B cell (primary cell): ENCODE data around the gene JMJD8. TPM values are rescaled to one million over a fixed set of nuclear protein-coding genes. Genes with fewer than 3 reads are reported as not detected.

Experiments
- ATAC-seq: fragments of 200-7000 bp; cut with Tn5 transposase; one replicate; pipeline ENCODE4 v1.10.0; 2021; ENCODE audit warnings: low read depth, mild to moderate bottlenecking, moderate number of reproducible peaks, moderate library complexity
- CTCF ChIA-PET: fragments of 350-600 bp; sonication (Branson Sonifier 250); formaldehyde crosslinking; loops from one replicate; lab custom pipeline; 2021; ENCODE audit warnings: antibody characterized with exemption, inconsistent platforms; lab: Charles Lee
- POLR2A ChIA-PET: fragments of 350-600 bp; sonication (Branson Sonifier 250); formaldehyde crosslinking; loops from one replicate; lab custom pipeline; 2021; ENCODE audit warnings: antibody characterized with exemption; lab: Charles Lee
- DNase-seq: peaks from one replicate; pipeline ENCODE4 v3.0.0; 2013
- H2AFZ ChIP-seq: 2 replicates; pipeline ENCODE4 v1.6.1; 2012; ENCODE audit warnings: mild to moderate bottlenecking, low read depth, low read length; ENCODE audit not compliant: insufficient read depth, poor library complexity, severe bottlenecking
- H3K27ac ChIP-seq, 2 donors: 1 replicate in 1 of 2; 2 replicates in 1 of 2; pipeline ENCODE4 v1.5.1; 2012 to 2013; ENCODE audit warnings: low read length in 2 of 2, mild to moderate bottlenecking in 2 of 2, moderate library complexity in 1 of 2
- H3K27me3 ChIP-seq, 4 experiments: fragments of 200-600 bp in 1 of 4; sonication (generic) in 1 of 4; replicated peaks in 1 of 4; 1 replicate in 2 of 4; 2 replicates in 2 of 4; pipeline versions ENCODE4 v1.6.1 to v1.7.0; 2013 to 2016; ENCODE audit warnings: low read length in 3 of 4, mild to moderate bottlenecking in 2 of 4, mixed read lengths in 1 of 4, moderate library complexity in 1 of 4; ENCODE audit not compliant: insufficient read depth in 4 of 4, control insufficient read depth in 3 of 4; ENCODE audit errors: control extremely low read depth in 1 of 4
- H3K36me3 ChIP-seq, 2 experiments: replicated peaks in 1 of 2; 1 replicate in 1 of 2; 2 replicates in 1 of 2; pipeline versions ENCODE4 v1.6.1 to v1.7.1; 2013; ENCODE audit warnings: low read length in 1 of 2; ENCODE audit not compliant: insufficient read depth in 2 of 2, control insufficient read depth in 1 of 2; ENCODE audit errors: control extremely low read depth in 1 of 2, extremely low read depth in 1 of 2
- H3K4me1 ChIP-seq, 2 donors: fragments of 200-600 bp in 1 of 2; sonication (generic) in 1 of 2; 1 replicate in 1 of 2; 2 replicates in 1 of 2; pipeline versions ENCODE4 v1.5.1 to v1.6.1; 2013 to 2017; ENCODE audit warnings: low read length in 2 of 2; ENCODE audit not compliant: control insufficient read depth in 2 of 2, insufficient read depth in 2 of 2
- H3K4me2 ChIP-seq: replicated peaks from 2 replicates; pipeline ENCODE3; 2012; ENCODE audit warnings: mild to moderate bottlenecking, low read depth, low read length; ENCODE audit not compliant: poor library complexity, severe bottlenecking
- H3K4me3 ChIP-seq, 5 experiments: fragments of 200-600 bp in 1 of 5; sonication (generic) in 1 of 5; 1 replicate in 3 of 5; 2 replicates in 2 of 5; pipeline versions ENCODE4 v1.5.1 to v1.7.0; 2011 to 2016; ENCODE audit warnings: low read length in 4 of 5, mild to moderate bottlenecking in 4 of 5, low read depth in 2 of 5, control low read depth in 1 of 5, moderate library complexity in 1 of 5; ENCODE audit not compliant: insufficient read depth in 1 of 5; ENCODE audit errors: control extremely low read depth in 1 of 5, extremely low read depth in 1 of 5
- H3K79me2 ChIP-seq: fragments of 200-600 bp; sonication (generic); one replicate; pipeline ENCODE4 v1.6.0; 2016; ENCODE audit warnings: low read length; ENCODE audit not compliant: control insufficient read depth, insufficient read depth
- H3K9ac ChIP-seq: fragments of 200-600 bp; sonication (generic); 2 replicates; pipeline ENCODE4 v1.6.1; 2017; ENCODE audit warnings: mild to moderate bottlenecking, low read length, moderate library complexity
- H3K9me3 ChIP-seq, 3 donors: one replicate each; pipeline versions ENCODE4 v1.6.1 to v1.7.1; 2013; ENCODE audit warnings: low read length in 2 of 3; ENCODE audit not compliant: control insufficient read depth in 2 of 3, insufficient read depth in 1 of 3; ENCODE audit errors: control extremely low read depth in 1 of 3
- H4K20me1 ChIP-seq: 2 replicates; pipeline ENCODE4 v1.6.0; 2012; ENCODE audit warnings: mild to moderate bottlenecking, low read length; ENCODE audit not compliant: insufficient read depth, control insufficient read depth, poor library complexity, severe bottlenecking
- H3K27ac Mint-ChIP-seq: one replicate; pipeline ENCODE4 v1.8.0; 2021; ENCODE audit warnings: mixed read lengths
- H3K27me3 Mint-ChIP-seq: one replicate; pipeline ENCODE4 v1.8.0; 2021; ENCODE audit warnings: mixed read lengths
- H3K4me1 Mint-ChIP-seq: one replicate; pipeline ENCODE4 v1.8.0; 2021; ENCODE audit warnings: mixed read lengths
- H3K4me3 Mint-ChIP-seq: one replicate; pipeline ENCODE4 v1.8.0; 2021; ENCODE audit warnings: mixed read lengths
- H3K9me3 Mint-ChIP-seq: one replicate; pipeline ENCODE4 v1.8.0; 2022; ENCODE audit warnings: mixed read lengths; ENCODE audit not compliant: insufficient read depth
- WGBS: methylation state at CpG from one replicate; pipeline ENCODE4 v1.1.5; 2013; ENCODE audit warnings: missing lambda C conversion rate; ENCODE audit not compliant: insufficient coverage; 5-methylcytosine and 5-hydroxymethylcytosine counted together
- intact Hi-C: fragments of 100-400 bp; cut with micrococcal nuclease; formaldehyde crosslinking; loops from one replicate; pipeline ENCODE4 v1.10.0; 2022
- polyA plus RNA-seq: library from polyadenylated mRNA; depleted of rRNA; stranded (reverse); fragments of >200 nt; gene quantifications from 2 replicates; pipeline ENCODE4 v1.2.3, GENCODE V29; 2012
- total RNA-seq, 2 donors: library from RNA; stranded (reverse); fragments of 120-200 nt in 1 of 2; gene quantifications; 1 replicate in 1 of 2; 2 replicates in 1 of 2; pipeline versions ENCODE4 v1.2.3 to v1.2.4, GENCODE V29; 2013 to 2022
- TF ChIP-seq, protein P1 (sequence below): fragments of 200-600 bp; IDR thresholded peaks from one replicate; pipeline ENCODE4 v1.8.0; 2022; ENCODE audit warnings: antibody characterized with exemption, mild to moderate bottlenecking

JMJD8 gene
- total and polyA plus RNA-seq, 2 donors (not counting 1 experiment from before 2014, with no cell fraction given) = 46.3 to 69.3 TPM

DNA sequence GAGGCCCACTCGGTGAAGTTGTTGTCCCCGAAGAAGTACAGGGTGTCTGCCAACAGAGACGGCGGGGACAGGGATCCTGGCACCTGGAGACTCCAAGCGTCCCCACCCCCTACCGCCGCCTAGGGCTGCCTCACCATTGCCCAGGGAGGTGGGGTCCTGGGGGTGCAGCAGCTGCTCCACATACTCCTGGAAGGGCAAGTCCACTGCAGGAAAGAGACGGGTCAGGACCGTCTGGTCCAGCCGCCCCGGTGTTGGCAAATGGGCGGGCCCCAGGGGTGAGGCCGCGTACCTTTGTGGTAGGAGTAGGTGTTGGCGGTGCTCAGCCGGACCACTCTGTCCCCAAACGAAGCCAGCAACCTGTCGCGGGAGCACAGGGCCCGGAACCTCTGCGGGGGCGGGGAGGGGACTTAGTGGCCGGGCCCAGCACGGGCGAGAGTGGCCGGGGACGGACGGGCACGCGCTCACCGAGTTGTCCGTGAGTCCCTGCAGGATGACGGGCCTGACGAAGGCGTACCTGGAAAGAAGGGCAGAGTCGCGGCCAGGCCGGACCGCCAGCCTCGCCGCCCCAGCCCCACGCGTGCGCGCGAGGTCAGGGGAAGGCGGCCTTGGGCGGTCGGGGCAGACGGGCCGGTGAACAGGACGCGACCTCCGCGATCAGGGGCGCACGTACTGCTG, 601 bp downstream of the JMJD8 start:
- Histone ChIP-seq H3K27ac (peak overlapping the region in 1 of 2 donors; percentile 89), H3K4me2 (peak overlapping the region; percentile 97), H4K20me1 (peaks cover 31% of the 10 kb centered on the region), H3K79me2 (peaks cover 37% of the 10 kb centered on the region), H3K9me3 (no peaks in the 10 kb centered on the region), H3K27me3 (no peaks in the 10 kb centered on the region), H3K4me1 (peaks cover 28 to 49% of the 10 kb centered on the region in 2 donors), H3K4me3 (peak overlapping the region in 4 of 5 experiments; percentile 29 to 72 (median 63)), H2AFZ (peak overlapping the region; percentile 73), H3K9ac (peak overlapping the region; percentile 73), H3K36me3 (peaks cover 0 to 27% of the 10 kb centered on the region in 2 experiments)
- TF ChIP-seq, protein P1, sequence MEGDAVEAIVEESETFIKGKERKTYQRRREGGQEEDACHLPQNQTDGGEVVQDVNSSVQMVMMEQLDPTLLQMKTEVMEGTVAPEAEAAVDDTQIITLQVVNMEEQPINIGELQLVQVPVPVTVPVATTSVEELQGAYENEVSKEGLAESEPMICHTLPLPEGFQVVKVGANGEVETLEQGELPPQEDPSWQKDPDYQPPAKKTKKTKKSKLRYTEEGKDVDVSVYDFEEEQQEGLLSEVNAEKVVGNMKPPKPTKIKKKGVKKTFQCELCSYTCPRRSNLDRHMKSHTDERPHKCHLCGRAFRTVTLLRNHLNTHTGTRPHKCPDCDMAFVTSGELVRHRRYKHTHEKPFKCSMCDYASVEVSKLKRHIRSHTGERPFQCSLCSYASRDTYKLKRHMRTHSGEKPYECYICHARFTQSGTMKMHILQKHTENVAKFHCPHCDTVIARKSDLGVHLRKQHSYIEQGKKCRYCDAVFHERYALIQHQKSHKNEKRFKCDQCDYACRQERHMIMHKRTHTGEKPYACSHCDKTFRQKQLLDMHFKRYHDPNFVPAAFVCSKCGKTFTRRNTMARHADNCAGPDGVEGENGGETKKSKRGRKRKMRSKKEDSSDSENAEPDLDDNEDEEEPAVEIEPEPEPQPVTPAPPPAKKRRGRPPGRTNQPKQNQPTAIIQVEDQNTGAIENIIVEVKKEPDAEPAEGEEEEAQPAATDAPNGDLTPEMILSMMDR = no peak
- ATAC-seq = no peak
- peak overlapping the region; percentile 80 for H3K4me3 Mint-ChIP-seq
- peaks cover 32% of the 10 kb centered on the region for H3K4me1 Mint-ChIP-seq
- CTCF ChIA-PET = interaction anchor here (0.8 to 0.9 kb wide), 2 partner anchors 20 to 37 kb away, joined by 3 read pairs; partner anchors contain the start of gene ANTKMT
- POLR2A ChIA-PET = interaction anchor here (0.6 to 1.4 kb wide), 3 partner anchors 16 to 37 kb away, joined by 3 to 4 read pairs (median 3); partner anchors contain the start of genes ANTKMT and RHOT2
- H3K27me3 Mint-ChIP-seq = no peaks in the 10 kb centered on the region
- no peak for DNase-seq
- H3K9me3 Mint-ChIP-seq = no peaks in the 10 kb centered on the region
- WGBS = 26% methylated on average over 56 of the region's 57 CpGs
- H3K27ac Mint-ChIP-seq = peak overlapping the region; percentile 46
- intact Hi-C loops = loop anchor here (1.0 to 5.0 kb wide), 6 partner anchors 15 to 57 kb away; partner anchors contain the start of genes ANTKMT, CIAO3, MCRIP2 and RHOT2
